K562 (cell line): Measurements from ENCODE around the gene SLC7A4. TPM values are rescaled to one million over a fixed set of nuclear protein-coding genes. Genes with fewer than 3 reads are reported as not detected.

ENCODE experiments used
- ASH1L ChIP-seq: fragments of 450-650 bp; IDR thresholded peaks from 2 replicates; pipeline ENCODE4 v1.6.1; 2018; ENCODE audit warnings: borderline replicate concordance, mild to moderate bottlenecking, low read depth; ENCODE audit not compliant: partially characterized antibody
- CREB3L1 ChIP-seq: fragments of 450-650 bp; IDR thresholded peaks from 2 replicates; pipeline ENCODE4 v1.6.1; 2014; ENCODE audit warnings: low read depth, mild to moderate bottlenecking, moderate library complexity, borderline replicate concordance
- CREM ChIP-seq: IDR thresholded peaks from 2 replicates; pipeline ENCODE4 v1.6.1; 2014; ENCODE audit warnings: antibody characterized with exemption, low read depth
- DPF2 ChIP-seq: fragments of 450-650 bp; IDR thresholded peaks from 2 replicates; pipeline ENCODE4 v1.6.1; 2016
- E2F1 ChIP-seq: sonication (generic); formaldehyde crosslinking; IDR thresholded peaks from 2 replicates; pipeline ENCODE4 v1.8.1; 2023; ENCODE audit warnings: mild to moderate bottlenecking, missing genetic modification reagents, moderate library complexity
- IRF2 ChIP-seq: sonication (generic); formaldehyde crosslinking; IDR thresholded peaks from 2 replicates; pipeline ENCODE4 v1.8.1; 2022; ENCODE audit warnings: mild to moderate bottlenecking, missing genetic modification reagents
- KDM2B ChIP-seq: fragments of 250-450 bp; sonication (Bioruptor Pico); IDR thresholded peaks from 2 replicates; pipeline ENCODE4 v1.8.0; 2021; ENCODE audit warnings: mild to moderate bottlenecking, moderate library complexity
- MAFF ChIP-seq: IDR thresholded peaks from 2 replicates; pipeline ENCODE4 v1.6.1; 2012; ENCODE audit warnings: low read length, improper control_type of control experiment
- MGA ChIP-seq: fragments of 450-650 bp; IDR thresholded peaks from 2 replicates; pipeline ENCODE4 v1.6.1; 2016; ENCODE audit warnings: mild to moderate bottlenecking, moderate library complexity
- PML ChIP-seq: IDR thresholded peaks from 2 replicates; pipeline ENCODE4 v1.6.1; 2012; ENCODE audit warnings: low read length, inconsistent platforms
- RBM17 ChIP-seq: fragments of 200-400 bp; formaldehyde crosslinking; IDR thresholded peaks from 2 replicates; pipeline ENCODE4 v1.6.1; 2017; ENCODE audit warnings: low read depth, mild to moderate bottlenecking, low read length, borderline replicate concordance
- ZC3H8 ChIP-seq: fragments of 450-650 bp; IDR thresholded peaks from 2 replicates; pipeline ENCODE4 v1.6.1; 2017
- polyA plus RNA-seq, 8 experiments: library from polyadenylated mRNA; depleted of rRNA in 4 of 8; stranded (reverse) in 5 of 8; unstranded in 3 of 8; fragments of >200 nt; fragmentation: Nextera tagmentation in 2 of 8; fragmentation: Illumina TruSeq in 1 of 8; extraction: Ambion mirVana in 2 of 8; extraction: Trizol in 1 of 8; gene quantifications; 2 replicates each; pipeline versions ENCODE4 v1.2.1 to v1.2.3, GENCODE V29; 2011 to 2014; ENCODE audit warnings: inconsistent platforms in 1 of 8, missing spikeins in 1 of 8
- total RNA-seq, 7 experiments: library from RNA; depleted of rRNA in 6 of 7; stranded (reverse); fragments of >200 nt in 6 of 7; fragmentation: Illumina TruSeq in 2 of 7; extraction: Trizol in 2 of 7; gene quantifications; 2 replicates each; pipeline versions ENCODE4 v1.2.1 to v1.2.3, GENCODE V29; 2011 to 2021; ENCODE audit warnings: low replicate concordance in 1 of 7
- TF ChIP-seq, protein P1 (sequence below): fragments of 450-650 bp; formaldehyde crosslinking; IDR thresholded peaks from 2 replicates; pipeline ENCODE4 v1.4.0; 2022; ENCODE audit warnings: missing genetic modification characterization

Gene SLC7A4
- total and polyA plus RNA-seq, 9 of the 15 experiments (the other 6 are each of a cell fraction or from before 2014, with no cell fraction given) = not detected

- no peak for TF ChIP-seq CREB3L1
- no peak for TF ChIP-seq ZC3H8
- no peak for TF ChIP-seq E2F1
- TF ChIP-seq ASH1L = no peak
- TF ChIP-seq IRF2 = no peak
- TF ChIP-seq PML = no peak
- peak; percentile 42; the same call in 1 of the 2 replicates for TF ChIP-seq KDM2B (CRISPR knock-in tag)
- no peak for TF ChIP-seq MAFF
- no peak for TF ChIP-seq CREM
- no peak for TF ChIP-seq MGA
- TF ChIP-seq, protein P1, sequence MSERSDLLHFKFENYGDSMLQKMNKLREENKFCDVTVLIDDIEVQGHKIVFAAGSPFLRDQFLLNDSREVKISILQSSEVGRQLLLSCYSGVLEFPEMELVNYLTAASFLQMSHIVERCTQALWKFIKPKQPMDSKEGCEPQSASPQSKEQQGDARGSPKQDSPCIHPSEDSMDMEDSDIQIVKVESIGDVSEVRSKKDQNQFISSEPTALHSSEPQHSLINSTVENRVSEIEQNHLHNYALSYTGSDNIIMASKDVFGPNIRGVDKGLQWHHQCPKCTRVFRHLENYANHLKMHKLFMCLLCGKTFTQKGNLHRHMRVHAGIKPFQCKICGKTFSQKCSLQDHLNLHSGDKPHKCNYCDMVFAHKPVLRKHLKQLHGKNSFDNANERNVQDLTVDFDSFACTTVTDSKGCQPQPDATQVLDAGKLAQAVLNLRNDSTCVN (CRISPR knock-in tag) = peak; percentile 18; the same call in 1 of the 2 replicates
- no peak for TF ChIP-seq DPF2
- no peak for TF ChIP-seq RBM17
These were observed 32.0 kb downstream of the SLC7A4 start (continued) for GRCh38 chr22:21000207-21000986.
